B cell (primary cell): ENCODE results near the gene WDR86.

Experiments
- EZH2 ChIP-seq: IDR thresholded peaks from 2 replicates; pipeline ENCODE4 v1.6.1; 2012; ENCODE audit warnings: borderline replicate concordance, low read depth, mild to moderate bottlenecking, moderate library complexity, low read length; ENCODE audit not compliant: insufficient read depth, poor library complexity, severe bottlenecking
- TF ChIP-seq, protein P1 (sequence below): fragments of 200-600 bp; IDR thresholded peaks from one replicate; pipeline ENCODE4 v1.8.0; 2022; ENCODE audit warnings: antibody characterized with exemption, mild to moderate bottlenecking

DNA sequence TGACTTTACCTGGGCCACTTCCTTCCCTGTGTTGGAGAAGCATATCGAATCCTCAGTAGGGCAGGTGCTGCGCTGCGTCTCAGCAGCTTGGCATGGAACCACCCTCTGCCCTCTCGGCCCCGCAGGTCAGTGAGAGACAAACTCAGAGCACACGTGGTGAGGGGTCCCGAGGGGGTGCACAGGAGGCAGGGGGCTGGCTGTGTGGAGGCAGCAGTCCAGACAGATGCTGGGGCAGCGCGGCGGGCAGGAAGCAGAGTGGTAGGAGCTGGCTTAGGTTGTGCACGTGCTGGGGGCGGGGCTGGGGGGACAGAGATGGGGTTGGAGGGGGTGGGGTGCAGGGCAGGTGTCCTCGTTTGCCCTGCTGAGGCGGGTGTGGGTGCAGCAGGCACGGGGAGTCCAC lies 35.1 kb downstream of the WDR86 start:
- no peak for TF ChIP-seq EZH2
- TF ChIP-seq, protein P1, sequence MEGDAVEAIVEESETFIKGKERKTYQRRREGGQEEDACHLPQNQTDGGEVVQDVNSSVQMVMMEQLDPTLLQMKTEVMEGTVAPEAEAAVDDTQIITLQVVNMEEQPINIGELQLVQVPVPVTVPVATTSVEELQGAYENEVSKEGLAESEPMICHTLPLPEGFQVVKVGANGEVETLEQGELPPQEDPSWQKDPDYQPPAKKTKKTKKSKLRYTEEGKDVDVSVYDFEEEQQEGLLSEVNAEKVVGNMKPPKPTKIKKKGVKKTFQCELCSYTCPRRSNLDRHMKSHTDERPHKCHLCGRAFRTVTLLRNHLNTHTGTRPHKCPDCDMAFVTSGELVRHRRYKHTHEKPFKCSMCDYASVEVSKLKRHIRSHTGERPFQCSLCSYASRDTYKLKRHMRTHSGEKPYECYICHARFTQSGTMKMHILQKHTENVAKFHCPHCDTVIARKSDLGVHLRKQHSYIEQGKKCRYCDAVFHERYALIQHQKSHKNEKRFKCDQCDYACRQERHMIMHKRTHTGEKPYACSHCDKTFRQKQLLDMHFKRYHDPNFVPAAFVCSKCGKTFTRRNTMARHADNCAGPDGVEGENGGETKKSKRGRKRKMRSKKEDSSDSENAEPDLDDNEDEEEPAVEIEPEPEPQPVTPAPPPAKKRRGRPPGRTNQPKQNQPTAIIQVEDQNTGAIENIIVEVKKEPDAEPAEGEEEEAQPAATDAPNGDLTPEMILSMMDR = no peak
